Caco-2 (cell line): ENCODE measurements around the gene IFIT2. TPM values are rescaled to one million over a fixed set of nuclear protein-coding genes. Genes with fewer than 3 reads are reported as not detected.
"Not testable (repeated sequence)": the region's sequence is repeated elsewhere in the genome, so short reads cannot be mapped to it uniquely, and the experiment has no call there.

Experiments used
- BruUV-seq: library from RNA; stranded (reverse); fragments of 400-500 nt; replicated peaks from 2 replicates; lab custom pipeline; 2021; lab: Mats Ljungman, UMichigan
- CTCF ChIA-PET: fragments of 300-600 bp; sonication (Branson Sonifier 250); formaldehyde crosslinking; loops from one replicate; lab custom pipeline; 2022; ENCODE audit warnings: antibody characterized with exemption; lab: Charles Lee
- POLR2A ChIA-PET: fragments of 300-600 bp; sonication (Branson Sonifier 250); formaldehyde crosslinking; loops from one replicate; lab custom pipeline; 2022; ENCODE audit warnings: antibody characterized with exemption; lab: Charles Lee
- DNase-seq, 2 experiments: peaks; one replicate each; pipeline versions ENCODE4 v3.0.0 to v3.0.0-alpha.2; 2020 to 2022
- H3K27me3 ChIP-seq: replicated peaks from 2 replicates; pipeline ENCODE4 v1.6.0; 2011; ENCODE audit warnings: low read length; ENCODE audit not compliant: control insufficient read depth, insufficient read depth
- H3K36me3 ChIP-seq: 2 replicates; pipeline ENCODE4 v1.5.1; 2011; ENCODE audit warnings: low read length; ENCODE audit not compliant: control insufficient read depth, insufficient read depth
- H3K4me1 ChIP-seq: fragments of 250-450 bp; sonication (Bioruptor Pico); 2 replicates; pipeline ENCODE4 v1.5.1; 2020; ENCODE audit warnings: mild to moderate bottlenecking
- H3K4me3 ChIP-seq: 2 replicates; pipeline ENCODE4 v1.5.1; 2011; ENCODE audit warnings: low read depth, mild to moderate bottlenecking, control low read depth, low read length
- H3K9me3 ChIP-seq: fragments of 250-450 bp; sonication (Bioruptor Pico); 2 replicates; pipeline ENCODE4 v1.5.1; 2020; ENCODE audit warnings: mild to moderate bottlenecking, moderate library complexity
- H3K27ac Mint-ChIP-seq: one replicate; pipeline ENCODE4 v1.8.0; 2022; ENCODE audit warnings: mixed read lengths; ENCODE audit not compliant: unreplicated experiment
- H3K27me3 Mint-ChIP-seq: one replicate; pipeline ENCODE4 v1.8.0; 2022; ENCODE audit warnings: mixed read lengths; ENCODE audit not compliant: insufficient read depth, unreplicated experiment
- H3K36me3 Mint-ChIP-seq: one replicate; pipeline ENCODE4 v1.8.0; 2022; ENCODE audit warnings: mild to moderate bottlenecking, mixed read lengths; ENCODE audit not compliant: insufficient read depth, unreplicated experiment
- H3K4me1 Mint-ChIP-seq: one replicate; pipeline ENCODE4 v1.8.0; 2022; ENCODE audit warnings: low read depth, mixed read lengths; ENCODE audit not compliant: unreplicated experiment
- H3K4me3 Mint-ChIP-seq: one replicate; pipeline ENCODE4 v1.8.0; 2022; ENCODE audit warnings: mild to moderate bottlenecking, moderate library complexity, mixed read lengths; ENCODE audit not compliant: unreplicated experiment
- H3K9me3 Mint-ChIP-seq: one replicate; pipeline ENCODE4 v1.8.0; 2022; ENCODE audit warnings: mixed read lengths; ENCODE audit not compliant: unreplicated experiment
- CTCF ChIP-seq, 2 experiments: fragments of 200-600 bp in 1 of 2; IDR thresholded peaks; 1 replicate in 1 of 2; 2 replicates in 1 of 2; pipeline versions ENCODE4 v1.5.1 to v1.8.0; 2011 to 2022; ENCODE audit warnings: antibody characterized with exemption in 1 of 2, control low read depth in 1 of 2, inconsistent platforms in 1 of 2, low read depth in 1 of 2, low read length in 1 of 2, mild to moderate bottlenecking in 1 of 2, moderate library complexity in 1 of 2; ENCODE audit not compliant: insufficient read depth in 1 of 2, severe bottlenecking in 1 of 2, unreplicated experiment in 1 of 2
- intact Hi-C: fragments of 100-400 bp; cut with micrococcal nuclease; formaldehyde crosslinking; loops from one replicate; pipeline ENCODE4 v1.10.0; 2022; ENCODE audit not compliant: unreplicated experiment
- total RNA-seq: library from RNA; stranded (reverse); gene quantifications from 2 replicates; pipeline ENCODE4 v1.2.3, GENCODE V29; 2022

IFIT2 gene
- total RNA-seq, 1 experiment from 2014 or later, result 0.43 TPM

- POLR2A ChIA-PET, result no interaction called here
- no peaks in the 10 kb centered on the region for H3K9me3 Mint-ChIP-seq
- no peak overlapping the region for H3K4me3 Mint-ChIP-seq
- CTCF ChIA-PET, result no interaction called here
- intact Hi-C loops, result no loop called here
- H3K36me3 ChIP-seq, result no peaks in the 10 kb centered on the region
- no peaks in the 10 kb centered on the region for H3K27me3 Mint-ChIP-seq
- no peaks in the 10 kb centered on the region for H3K27me3 ChIP-seq
- H3K4me1 ChIP-seq, result no peaks in the 10 kb centered on the region
- H3K4me1 Mint-ChIP-seq, result no peaks in the 10 kb centered on the region
- H3K4me3 ChIP-seq, result no peak overlapping the region
- peaks cover 7% of the 10 kb centered on the region; the same call in 1 of the 2 replicates for H3K9me3 ChIP-seq
- BruUV-seq, result no TSS peak
- no peak for TF ChIP-seq CTCF (IDR thresholded peaks at IDR 0.05; ENCODE audit: insufficient read depth in 1 of 2, low read depth in 1 of 2, low read length in 1 of 2, severe bottlenecking in 1 of 2, unreplicated experiment in 1 of 2)
- no peaks in the 10 kb centered on the region for H3K36me3 Mint-ChIP-seq
- DNase-seq, result no peak
- no peak overlapping the region for H3K27ac Mint-ChIP-seq
Measured at GRCh38 chr10:89283936-89284475, 17.8 kb upstream of the IFIT2 start.

GRCh38 chr10:89284711-89285110 is 17.1 kb upstream of the IFIT2 start:
- H3K27ac Mint-ChIP-seq, H3K27me3 Mint-ChIP-seq, BruUV-seq, H3K4me3 Mint-ChIP-seq, H3K4me1 Mint-ChIP-seq, H3K4me3 ChIP-seq, H3K9me3 ChIP-seq, H3K36me3 ChIP-seq, CTCF ChIA-PET, DNase-seq, H3K27me3 ChIP-seq, intact Hi-C loops, H3K9me3 Mint-ChIP-seq, POLR2A ChIA-PET, H3K4me1 ChIP-seq, H3K36me3 Mint-ChIP-seq: not testable (repeated sequence)

DNA sequence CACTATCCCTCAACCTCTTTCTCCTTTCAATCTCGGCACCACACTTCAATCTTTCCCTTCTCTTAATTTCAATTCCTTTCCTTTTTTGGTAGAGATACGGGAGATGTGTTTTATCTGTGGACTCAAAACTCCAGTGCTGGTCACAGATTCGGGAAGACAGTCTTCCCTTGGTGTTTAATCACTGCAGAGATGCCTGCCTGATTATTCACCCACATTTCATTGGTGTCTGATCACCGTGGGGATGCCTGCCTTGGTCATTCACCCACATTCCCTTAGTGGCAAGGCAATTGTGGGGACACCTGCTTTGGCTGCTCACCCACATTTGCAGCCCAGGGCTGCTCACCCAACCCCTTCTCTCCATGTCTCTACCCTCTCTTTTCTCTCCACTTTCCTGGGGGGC is 16.5 kb upstream of the IFIT2 start:
- H3K9me3 Mint-ChIP-seq, intact Hi-C loops, H3K27me3 ChIP-seq, H3K27me3 Mint-ChIP-seq, H3K27ac Mint-ChIP-seq, H3K4me3 ChIP-seq, H3K9me3 ChIP-seq, DNase-seq, H3K4me3 Mint-ChIP-seq, BruUV-seq, H3K4me1 Mint-ChIP-seq, H3K36me3 Mint-ChIP-seq, H3K36me3 ChIP-seq, POLR2A ChIA-PET, CTCF ChIA-PET, H3K4me1 ChIP-seq: not testable (repeated sequence)

DNA sequence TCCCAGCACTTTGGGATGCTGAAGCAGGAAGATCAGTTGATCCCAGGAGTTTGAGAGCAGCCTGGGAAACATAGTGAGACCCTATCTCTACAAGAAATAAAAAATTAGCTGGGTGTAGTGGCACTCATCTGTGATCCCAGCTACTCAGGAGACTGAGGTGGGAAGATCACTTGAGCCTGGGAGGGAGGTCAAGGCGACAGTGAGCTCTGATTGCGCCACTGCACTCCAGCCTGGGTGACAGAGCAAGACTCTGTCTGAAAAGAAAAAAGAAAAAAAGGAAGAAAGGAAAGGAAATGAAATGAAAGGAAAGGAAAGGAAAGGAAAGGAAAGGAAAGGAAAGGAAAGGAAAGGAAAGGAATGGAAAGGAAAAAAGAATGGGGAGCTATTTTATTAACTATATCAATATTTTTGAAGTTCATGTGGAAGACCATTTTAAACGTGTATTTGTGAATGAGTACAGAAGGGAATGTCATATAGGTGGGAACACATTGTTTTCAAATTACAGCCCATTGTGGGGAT is 7.1 kb upstream of the IFIT2 start:
- Histone ChIP-seq H3K27me3 (no peaks in the 10 kb centered on the region), H3K9me3 (no peaks in the 10 kb centered on the region), H3K36me3 (no peaks in the 10 kb centered on the region), H3K4me1 (peaks cover 7% of the 10 kb centered on the region), H3K4me3 (no peak overlapping the region)
- BruUV-seq, result no TSS peak
- Mint-ChIP-seq H3K4me1 (no peaks in the 10 kb centered on the region), H3K9me3 (no peaks in the 10 kb centered on the region), H3K27ac (no peak overlapping the region), H3K27me3 (no peaks in the 10 kb centered on the region), H3K4me3 (no peak overlapping the region), H3K36me3 (no peaks in the 10 kb centered on the region)
- intact Hi-C loops, result loop anchor here (10.0 kb wide), 1 partner anchor 270 kb away; no protein-coding TSS in a partner anchor
- TF ChIP-seq CTCF (IDR thresholded peaks at IDR 0.05; ENCODE audit: insufficient read depth in 1 of 2, low read depth in 1 of 2, low read length in 1 of 2, severe bottlenecking in 1 of 2, unreplicated experiment in 1 of 2), result no peak
- POLR2A ChIA-PET, result no interaction called here
- CTCF ChIA-PET, result no interaction called here
- no peak for DNase-seq
